GM21526 (cell line): ENCODE data around the gene BCKDHB.
A peak's percentile ranks its signal among the peaks of the same experiment; 100 is the strongest.
"Not testable (repeated sequence)": the region's sequence is repeated elsewhere in the genome, so short reads cannot be mapped to it uniquely, and the experiment has no call there.

Source experiments
- ATAC-seq: cut with Tn5 transposase; IDR thresholded peaks from one replicate; pipeline ENCODE4 v1.9.1; 2021; ENCODE audit warnings: moderate library complexity; ENCODE audit not compliant: unreplicated experiment, low FRiP score

Gene BCKDHB

DNA sequence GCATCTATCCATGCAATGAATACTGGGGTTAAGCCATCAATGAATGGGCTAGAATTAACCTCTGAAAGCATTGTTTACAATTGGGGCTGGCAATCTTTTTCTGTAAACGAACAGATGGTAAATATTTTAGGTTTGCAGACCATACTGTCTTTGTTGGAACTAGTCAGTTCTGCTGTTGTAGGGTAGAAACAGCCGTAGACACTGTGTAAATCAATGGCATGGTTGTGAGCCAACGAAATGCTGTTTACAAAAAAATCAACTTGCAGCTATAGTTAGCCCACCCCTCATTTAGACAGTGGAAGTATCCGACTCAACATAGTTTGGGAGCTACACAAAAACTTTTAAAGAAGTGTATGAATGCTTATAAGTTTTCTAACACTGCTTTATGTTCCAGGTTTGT, 91.5 kb downstream of the BCKDHB start:
- ATAC-seq = no peak

GRCh38 chr6:80203283-80203682, 96.8 kb downstream of the BCKDHB start:
- no peak for ATAC-seq

- no peak for ATAC-seq
Measured at GRCh38 chr6:80205404-80205803, 98.9 kb downstream of the BCKDHB start.

GRCh38 chr6:80206758-80207157, 100.3 kb downstream of the BCKDHB start:
- ATAC-seq = no peak

DNA sequence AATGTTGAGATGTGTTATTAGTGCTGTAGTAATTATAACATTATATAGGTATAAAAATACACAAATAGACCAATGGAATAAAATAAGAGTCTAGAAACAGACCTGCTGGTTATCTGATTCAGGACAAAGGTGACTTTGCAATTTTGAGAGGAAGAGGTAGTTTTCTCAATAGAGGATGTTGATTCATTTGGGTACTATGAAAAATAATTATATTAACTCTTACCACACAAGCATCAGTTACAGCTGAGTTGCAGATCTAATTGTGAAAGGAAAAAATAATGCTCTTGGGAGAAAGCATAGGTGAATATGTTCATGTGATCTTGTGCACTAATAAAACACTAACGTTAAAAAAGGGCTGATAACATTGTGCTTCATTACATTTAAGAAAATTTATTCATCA, 103.0 kb downstream of the BCKDHB start:
- ATAC-seq = no peak

- ATAC-seq = no peak
Measured at GRCh38 chr6:80210618-80211017, 104.1 kb downstream of the BCKDHB start.

GRCh38 chr6:80211286-80211685, 104.8 kb downstream of the BCKDHB start:
- ATAC-seq = no peak

DNA sequence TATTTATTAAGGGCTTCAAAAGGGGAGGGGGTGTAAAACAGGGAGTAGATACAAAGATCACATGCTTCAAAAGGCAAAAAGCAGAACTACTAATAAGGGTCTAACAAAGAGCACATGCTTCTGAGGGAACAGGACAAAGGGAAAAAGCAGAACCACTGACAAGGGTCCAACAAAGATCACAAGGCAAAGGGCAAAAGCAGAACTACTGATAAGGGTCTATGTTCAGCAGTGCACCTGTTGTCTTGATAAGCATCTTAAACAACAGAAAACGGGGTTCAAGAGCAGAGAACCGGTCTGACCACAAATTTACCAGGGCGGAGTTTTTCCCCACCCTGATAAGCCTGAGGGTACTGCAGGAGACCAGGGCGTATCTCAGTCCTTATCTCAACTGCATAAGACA, 105.4 kb downstream of the BCKDHB start:
- ATAC-seq = not testable (repeated sequence)

DNA sequence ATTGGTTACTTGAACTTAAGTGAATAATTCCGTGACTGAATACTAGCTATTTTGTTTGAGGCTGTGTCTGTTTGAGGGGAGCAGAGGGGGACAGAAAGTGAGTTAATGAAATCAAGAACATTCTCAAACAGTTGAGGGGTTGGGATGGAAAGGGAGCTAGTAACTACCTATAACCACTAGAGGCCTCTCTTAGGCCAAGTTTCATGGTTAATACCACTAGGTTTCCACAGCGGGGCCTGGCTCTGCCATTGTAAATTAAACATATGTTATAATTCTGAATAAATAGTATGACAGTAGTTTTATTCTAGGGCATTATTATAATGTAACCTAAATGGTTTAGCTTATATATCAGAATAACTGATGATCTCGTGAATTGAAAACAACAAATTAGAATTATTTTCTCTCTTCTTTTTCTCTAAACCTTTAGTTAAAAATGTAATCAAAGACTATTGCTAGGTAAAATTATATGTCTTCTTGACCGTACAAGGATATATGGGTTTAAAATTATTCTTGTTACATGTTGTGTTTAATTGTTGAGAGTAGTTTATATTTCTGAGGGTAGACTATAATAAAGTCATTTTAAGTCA, 108.1 kb downstream of the BCKDHB start:
- peak; percentile 96 for ATAC-seq

DNA sequence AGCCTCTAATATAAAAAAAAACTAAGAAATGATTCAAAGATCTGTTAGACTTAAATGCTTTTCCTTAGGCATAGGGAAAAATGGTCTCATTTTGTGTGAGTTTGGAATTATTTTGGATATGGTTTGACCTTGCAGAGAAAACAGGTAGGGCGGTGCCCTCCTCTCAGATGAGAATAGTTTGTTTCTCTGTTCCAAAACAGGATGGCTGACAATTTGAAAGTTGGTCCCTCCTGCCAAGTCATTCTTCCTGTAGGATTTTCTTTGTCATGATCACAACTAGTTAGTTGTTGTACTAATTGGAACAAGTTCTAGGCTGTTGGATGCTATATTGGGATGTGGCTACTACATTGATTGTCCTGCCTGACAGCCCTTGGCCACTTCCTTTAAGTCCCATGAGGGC, 108.6 kb downstream of the BCKDHB start:
- ATAC-seq = no peak

DNA sequence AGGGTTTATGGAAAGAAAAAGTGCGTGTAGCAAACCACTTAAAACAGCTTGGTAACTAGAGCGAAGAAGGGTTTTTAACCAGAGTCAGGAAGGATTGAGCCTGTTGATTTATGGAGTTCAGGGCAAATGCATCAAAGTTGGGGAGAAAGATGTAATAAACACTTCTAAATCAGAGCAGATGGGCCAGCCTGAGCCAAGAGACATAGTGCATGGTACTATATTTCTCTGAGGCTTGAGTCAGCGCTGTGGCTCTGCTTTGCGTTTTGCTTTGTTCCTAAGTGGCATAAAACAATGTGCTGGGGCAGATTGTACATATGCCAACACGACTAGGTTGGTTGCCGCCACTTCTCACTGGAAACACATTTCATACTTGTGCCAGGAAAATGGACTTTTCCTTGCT, 111.3 kb downstream of the BCKDHB start:
- ATAC-seq = no peak

DNA sequence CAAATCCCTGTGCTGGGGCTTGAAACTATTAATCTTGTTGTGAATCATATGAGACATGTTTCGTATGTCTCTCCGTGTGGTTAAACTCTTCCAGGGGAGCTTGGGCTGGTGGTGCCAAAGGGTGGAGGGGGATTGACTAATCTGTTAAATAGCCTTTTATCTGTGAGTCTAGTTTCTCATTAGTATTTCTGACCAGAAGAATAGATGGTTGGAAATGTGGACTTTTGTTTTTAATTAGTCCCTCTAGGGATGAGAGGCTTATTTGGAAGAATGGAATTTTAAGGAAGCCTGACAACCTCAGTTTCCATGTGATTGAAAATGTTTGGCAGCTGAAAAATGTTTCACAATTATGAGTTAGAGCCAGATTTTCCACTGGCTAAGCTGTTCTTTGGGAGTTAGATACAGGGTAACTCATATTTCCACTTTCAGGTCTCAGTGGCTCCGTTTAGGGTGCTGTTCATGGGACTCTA, 117.3 kb downstream of the BCKDHB start:
- no peak for ATAC-seq

DNA sequence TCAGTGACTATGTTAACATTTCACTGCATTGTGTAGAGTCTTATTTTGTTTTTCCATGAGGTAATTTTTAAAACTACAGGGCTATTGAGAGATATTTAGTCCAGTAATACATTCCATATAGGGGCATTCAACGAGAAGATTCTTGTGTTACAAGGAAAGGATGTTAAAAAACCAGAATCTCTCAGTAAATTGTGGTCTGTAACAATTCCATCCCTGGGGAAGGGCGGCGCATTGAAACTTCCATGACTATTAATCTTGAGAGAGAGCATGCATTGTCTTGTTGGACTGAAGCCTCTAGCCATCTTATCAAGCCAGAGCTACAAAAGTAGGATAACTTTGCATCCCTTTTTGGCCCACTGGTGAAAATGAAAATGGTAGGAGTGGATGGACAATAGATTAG, 119.7 kb downstream of the BCKDHB start:
- no peak for ATAC-seq

GRCh38 chr6:80226699-80227098, 120.2 kb downstream of the BCKDHB start:
- ATAC-seq = no peak

GRCh38 chr6:80227545-80228105, 121.2 kb downstream of the BCKDHB start:
- ATAC-seq = no peak

DNA sequence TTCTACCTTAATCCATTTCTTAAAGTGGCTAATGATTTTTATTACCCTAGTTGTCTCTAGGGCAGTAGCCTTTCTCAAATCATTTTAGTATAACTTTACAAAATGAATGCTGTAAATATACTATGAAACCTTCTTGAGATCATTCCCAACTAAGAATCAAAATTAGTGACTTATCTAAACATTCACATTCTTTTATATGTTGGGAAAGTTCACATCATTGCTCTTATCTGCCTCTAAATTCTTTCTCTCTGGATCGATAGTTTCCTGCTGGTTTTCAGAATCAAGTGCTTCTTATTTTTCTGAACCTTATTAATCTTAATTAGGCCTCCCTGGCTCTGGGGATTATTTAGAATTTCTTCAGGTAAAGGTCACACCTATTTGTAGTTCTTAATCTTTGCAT, 126.8 kb downstream of the BCKDHB start:
- no peak for ATAC-seq

DNA sequence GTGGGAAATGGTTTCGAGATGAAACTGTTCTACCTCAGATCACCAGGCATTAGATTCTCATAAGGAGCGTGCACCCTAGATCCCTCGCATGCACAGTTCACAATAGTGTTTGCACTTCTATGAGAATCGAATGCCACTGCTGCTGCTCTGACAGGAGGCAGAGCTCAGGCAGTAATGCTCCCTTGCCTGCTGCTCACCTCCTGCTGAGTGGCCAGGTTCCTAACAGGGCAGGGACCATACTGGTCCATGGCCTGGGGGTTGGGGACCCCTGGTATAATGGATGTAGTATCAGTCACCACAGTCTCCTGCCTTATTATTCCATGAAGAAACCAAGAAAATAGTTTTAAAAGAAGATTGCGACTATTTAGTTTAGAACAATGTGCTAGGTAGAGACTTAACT, 127.5 kb downstream of the BCKDHB start:
- no peak for ATAC-seq

GRCh38 chr6:80234401-80234800, 127.9 kb downstream of the BCKDHB start:
- ATAC-seq = no peak

GRCh38 chr6:80234908-80235307, 128.4 kb downstream of the BCKDHB start:
- no peak for ATAC-seq

- no peak for ATAC-seq
Measured at GRCh38 chr6:80235647-80236046, 129.2 kb downstream of the BCKDHB start.

DNA sequence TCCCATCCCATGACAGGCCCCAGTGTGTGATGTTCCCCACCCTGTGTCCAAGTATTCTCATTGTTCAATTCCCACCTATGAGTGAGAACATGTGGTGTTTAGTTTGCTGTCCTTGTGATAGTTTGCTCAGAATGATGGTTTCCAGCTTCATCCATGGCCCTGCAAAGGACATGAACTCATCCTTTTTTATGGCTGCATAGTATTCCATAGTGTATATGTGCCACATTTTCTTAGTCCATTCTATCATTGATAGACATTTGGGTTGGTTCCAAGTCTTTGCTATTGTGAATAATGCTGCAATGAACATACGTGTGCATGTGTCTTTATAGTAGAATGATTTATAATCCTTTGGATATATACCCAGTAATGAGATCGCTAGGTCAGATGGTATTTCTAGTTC, 132.3 kb downstream of the BCKDHB start:
- not testable (repeated sequence) for ATAC-seq

- no peak for ATAC-seq
Measured at GRCh38 chr6:80245043-80245442, 138.6 kb downstream of the BCKDHB start.

DNA sequence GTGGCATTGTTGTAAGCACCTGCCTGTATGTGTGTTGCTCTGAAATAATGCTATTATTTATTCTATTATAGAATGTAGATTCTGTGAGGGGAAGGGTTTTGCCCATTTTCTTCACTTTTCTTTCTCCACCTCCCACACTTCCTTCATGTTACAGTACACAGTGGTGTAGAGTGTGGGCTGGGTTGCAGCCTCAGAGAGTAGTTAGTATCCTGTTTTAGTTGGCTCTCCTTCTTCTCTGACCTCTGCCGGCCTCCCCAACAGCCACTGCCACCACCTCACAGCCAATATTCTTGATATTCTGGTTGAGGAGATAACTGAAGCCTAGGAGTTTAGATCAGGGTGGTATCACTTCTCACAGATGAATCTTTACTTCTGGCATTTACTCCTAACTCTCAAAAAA, 143.4 kb downstream of the BCKDHB start:
- ATAC-seq = no peak
